RWPE2 (cell line): ENCODE measurements around the gene PTPRA.

Experiments used
- ATAC-seq: fragments of 200-7000 bp; cut with Tn5 transposase; 3 replicates; pipeline ENCODE4 v1.9.1; 2021; ENCODE audit warnings: low read depth
- DNase-seq: peaks from one replicate; pipeline ENCODE4 v3.0.0-alpha.2; 2020; ENCODE audit warnings: low spot score
- H3K27ac ChIP-seq: fragments of 450-650 bp; 2 replicates; pipeline ENCODE4 v1.5.1; 2017; ENCODE audit warnings: mild to moderate bottlenecking; ENCODE audit not compliant: poor library complexity, severe bottlenecking
- H3K27me3 ChIP-seq: fragments of 250-450 bp; sonication (Bioruptor Pico); 2 replicates; pipeline ENCODE4 v1.5.1; 2021; ENCODE audit warnings: mild to moderate bottlenecking, moderate library complexity; ENCODE audit not compliant: insufficient read depth, poor library complexity, severe bottlenecking
- H3K36me3 ChIP-seq: fragments of 250-450 bp; sonication (Bioruptor Pico); 2 replicates; pipeline ENCODE4 v1.5.1; 2020; ENCODE audit warnings: low read depth, mild to moderate bottlenecking, moderate library complexity
- H3K4me1 ChIP-seq: fragments of 250-450 bp; sonication (Bioruptor Pico); 2 replicates; pipeline ENCODE4 v1.5.1; 2021; ENCODE audit warnings: mild to moderate bottlenecking, moderate library complexity; ENCODE audit not compliant: insufficient read depth, poor library complexity, severe bottlenecking
- H3K4me3 ChIP-seq: fragments of 250-450 bp; sonication (Bioruptor Pico); 2 replicates; pipeline ENCODE4 v1.5.1; 2021; ENCODE audit warnings: mild to moderate bottlenecking, moderate library complexity; ENCODE audit not compliant: severe bottlenecking
- H3K9me3 ChIP-seq: fragments of 250-450 bp; sonication (Bioruptor Pico); 2 replicates; pipeline ENCODE4 v1.5.1; 2021; ENCODE audit warnings: mild to moderate bottlenecking, moderate library complexity; ENCODE audit not compliant: severe bottlenecking
- CTCF ChIP-seq: fragments of 450-650 bp; IDR thresholded peaks from one replicate; pipeline ENCODE4 v1.5.1; 2017; ENCODE audit warnings: mild to moderate bottlenecking, moderate library complexity; ENCODE audit not compliant: poor library complexity, severe bottlenecking

PTPRA gene

DNA sequence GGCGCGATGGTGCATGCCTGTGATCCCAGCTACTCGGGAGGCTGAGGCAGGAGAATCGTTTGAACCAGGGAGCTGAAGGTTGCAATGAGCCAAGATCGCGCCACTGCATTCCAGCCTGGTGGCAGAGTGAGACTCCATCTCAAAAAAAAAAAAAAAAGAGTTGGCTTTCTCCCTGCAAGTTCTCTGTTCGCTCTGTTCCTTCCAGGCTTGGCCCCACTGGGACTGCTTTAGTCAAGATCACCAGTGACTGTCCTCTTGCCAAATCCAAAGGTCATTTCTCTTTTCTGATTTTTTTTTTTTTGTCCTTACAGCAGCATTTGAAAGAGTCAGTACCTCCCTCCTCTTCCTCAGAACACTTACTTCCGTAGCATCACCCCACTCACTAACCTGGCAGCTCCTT lies 159.3 kb downstream of the PTPRA start:
- Histone ChIP-seq H3K4me1 (no peaks in the 10 kb centered on the region), H3K9me3 (no peaks in the 10 kb centered on the region), H3K27ac (no peak overlapping the region), H3K4me3 (no peak overlapping the region), H3K27me3 (no peaks in the 10 kb centered on the region), H3K36me3 (peaks cover 28% of the 10 kb centered on the region)
- ATAC-seq (no peak), DNase-seq (no peak)
- no peak for TF ChIP-seq CTCF

DNA sequence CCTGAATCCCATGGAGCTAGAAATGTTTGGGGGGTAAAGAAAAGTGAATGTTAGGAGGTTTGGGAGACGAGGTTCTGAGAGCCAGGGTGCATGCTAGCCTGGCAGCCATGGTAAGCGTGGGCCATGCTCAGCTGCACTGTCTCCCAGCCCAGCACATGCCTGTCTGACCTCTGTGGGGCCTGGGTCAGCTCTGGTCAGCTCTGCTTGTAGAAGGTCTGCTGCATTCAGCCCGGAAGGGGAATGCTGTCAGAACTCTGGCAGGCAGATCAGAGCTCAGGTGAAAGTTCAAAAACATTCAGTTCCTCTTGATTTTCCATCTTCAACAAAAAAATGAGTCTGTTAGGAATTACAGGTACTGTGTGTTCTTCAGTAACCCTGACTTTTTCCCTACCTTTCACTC lies 164.4 kb downstream of the PTPRA start:
- no peak for ATAC-seq
- TF ChIP-seq CTCF: no peak
- Histone ChIP-seq H3K4me1 (no peaks in the 10 kb centered on the region), H3K36me3 (peaks cover 19% of the 10 kb centered on the region; the same call in 1 of the 2 replicates), H3K27me3 (no peaks in the 10 kb centered on the region), H3K27ac (no peak overlapping the region), H3K4me3 (no peak overlapping the region), H3K9me3 (no peaks in the 10 kb centered on the region)
- DNase-seq: no peak

DNA sequence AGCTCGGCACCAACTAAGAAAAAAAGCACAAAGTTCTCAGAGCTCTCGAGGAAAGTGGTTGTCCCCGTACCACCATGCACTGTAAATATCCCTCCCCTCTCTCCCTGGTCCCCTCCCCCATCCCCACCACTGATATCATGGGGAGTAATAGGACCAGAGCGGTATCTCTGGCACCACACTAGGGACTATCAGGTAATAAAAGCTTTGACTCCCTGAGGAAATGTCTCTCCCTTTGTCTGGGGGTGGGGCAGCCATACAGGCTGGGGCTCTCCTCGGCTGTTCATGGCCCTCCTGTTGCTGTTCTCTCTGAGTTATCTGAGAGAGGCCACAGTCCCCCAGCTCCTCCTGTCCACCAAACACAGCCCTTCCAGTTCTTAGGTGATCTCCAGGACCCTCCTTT lies 165.2 kb downstream of the PTPRA start:
- Histone ChIP-seq H3K36me3 (peaks cover 19% of the 10 kb centered on the region; the same call in 1 of the 2 replicates), H3K9me3 (no peaks in the 10 kb centered on the region)

GRCh38 chr20:3039426-3039825 lies 166.1 kb downstream of the PTPRA start:
- Histone ChIP-seq H3K9me3 (no peaks in the 10 kb centered on the region), H3K36me3 (peaks cover 18% of the 10 kb centered on the region; the same call in 1 of the 2 replicates), H3K27me3 (no peaks in the 10 kb centered on the region), H3K4me3 (no peak overlapping the region), H3K4me1 (no peaks in the 10 kb centered on the region), H3K27ac (no peak overlapping the region)
- ATAC-seq: no peak
- DNase-seq: no peak
- TF ChIP-seq CTCF: no peak

More for the DNA sequence above, 165.2 kb downstream of the PTPRA start:
- Histone ChIP-seq H3K4me3 (no peak overlapping the region), H3K4me1 (no peaks in the 10 kb centered on the region), H3K27ac (no peak overlapping the region), H3K27me3 (no peaks in the 10 kb centered on the region)
- TF ChIP-seq CTCF: no peak
- ATAC-seq (no peak), DNase-seq (no peak)

GRCh38 chr20:3040086-3040485 lies 166.8 kb downstream of the PTPRA start:
- no peaks in the 10 kb centered on the region for H3K4me1 ChIP-seq
- no peak for DNase-seq
- H3K27me3 ChIP-seq: no peaks in the 10 kb centered on the region
- no peaks in the 10 kb centered on the region for H3K9me3 ChIP-seq
- peaks cover 12% of the 10 kb centered on the region; the same call in 1 of the 2 replicates for H3K36me3 ChIP-seq
- TF ChIP-seq CTCF: no peak
- no peak for ATAC-seq
- no peak overlapping the region for H3K4me3 ChIP-seq
- no peak overlapping the region for H3K27ac ChIP-seq
